Stimulated activated naive CD8-positive, alpha-beta T cell treated with anti-CD3 and anti-CD28 coated beads, Interleukin-15, amount 100 ng/mL, for 72 hours (primary cell): ENCODE results near the gene CPT2.

Experiments
- ATAC-seq: fragments of 150-1000 bp; cut with Tn5 transposase; 2 replicates; pipeline ENCODE4 v1.10.0; 2021; ENCODE audit warnings: mild to moderate bottlenecking, moderate library complexity
- DNase-seq, 2 donors: peaks; one replicate each; pipeline ENCODE4 v3.0.0; 2021 to 2022
- H3K27ac Mint-ChIP-seq, 2 donors: one replicate each; pipeline ENCODE4 v1.8.0; 2022; ENCODE audit warnings: mild to moderate bottlenecking in 2 of 2, mixed read lengths in 2 of 2, moderate library complexity in 2 of 2
- H3K27me3 Mint-ChIP-seq: one replicate; pipeline ENCODE4 v1.8.0; 2022; ENCODE audit warnings: mixed read lengths
- H3K4me1 Mint-ChIP-seq: one replicate; pipeline ENCODE4 v1.8.0; 2022; ENCODE audit warnings: mild to moderate bottlenecking, mixed read lengths
- H3K4me3 Mint-ChIP-seq, 2 donors: one replicate each; pipeline ENCODE4 v1.8.0; 2022; ENCODE audit warnings: mild to moderate bottlenecking in 2 of 2, mixed read lengths in 2 of 2, moderate library complexity in 1 of 2
- H3K9me3 Mint-ChIP-seq, 2 donors: one replicate each; pipeline ENCODE4 v1.8.0; 2022; ENCODE audit warnings: mixed read lengths in 2 of 2

Gene CPT2

GRCh38 chr1:53238197-53239155 is 41.9 kb downstream of the CPT2 start, which contains the start of gene MAGOH:
Gene MAGOH (minus strand): TSS chr1:53238518. CDS start chr1:53238448, 70 bp downstream.
- Mint-ChIP-seq H3K4me3 (peak within 1 kb of the TSS; percentile 96 to 99), H3K27ac (peak within 1 kb of the TSS; percentile 99)
- ATAC-seq: peak; percentile 100

GRCh38 chr1:53241828-53242227 is 45.2 kb downstream of the CPT2 start:
- H3K27ac Mint-ChIP-seq: no peak overlapping the region
- no peak for ATAC-seq
- H3K4me3 Mint-ChIP-seq: no peak overlapping the region

More at GRCh38 chr1:53238197-53239155, 41.9 kb downstream of the CPT2 start, which contains the start of gene MAGOH:
- Mint-ChIP-seq H3K9me3 (no peaks in the 10 kb centered on the region), H3K27me3 (no peaks in the 10 kb centered on the region), H3K4me1 (peaks cover 35% of the 10 kb centered on the region)
- peak; percentile 94 to 95 for DNase-seq

GRCh38 chr1:53242381-53242780 is 45.8 kb downstream of the CPT2 start:
- H3K4me3 Mint-ChIP-seq: no peak overlapping the region

More at GRCh38 chr1:53241828-53242227, 45.2 kb downstream of the CPT2 start:
- no peak for DNase-seq
- H3K27me3 Mint-ChIP-seq: no peaks in the 10 kb centered on the region
- H3K4me1 Mint-ChIP-seq: peaks cover 23% of the 10 kb centered on the region
- no peaks in the 10 kb centered on the region for H3K9me3 Mint-ChIP-seq

GRCh38 chr1:53244141-53244540 is 47.5 kb downstream of the CPT2 start:
- DNase-seq (no peak), ATAC-seq (no peak)
- Mint-ChIP-seq H3K9me3 (no peaks in the 10 kb centered on the region), H3K27me3 (no peaks in the 10 kb centered on the region), H3K27ac (no peak overlapping the region), H3K4me1 (peaks cover 1% of the 10 kb centered on the region), H3K4me3 (no peak overlapping the region)

More at GRCh38 chr1:53242381-53242780, 45.8 kb downstream of the CPT2 start:
- no peak for ATAC-seq
- no peak overlapping the region for H3K27ac Mint-ChIP-seq
- peaks cover 17% of the 10 kb centered on the region for H3K4me1 Mint-ChIP-seq
- DNase-seq: no peak
- H3K27me3 Mint-ChIP-seq: no peaks in the 10 kb centered on the region
- H3K9me3 Mint-ChIP-seq: no peaks in the 10 kb centered on the region

- no peaks in the 10 kb centered on the region for H3K4me1 Mint-ChIP-seq
- ATAC-seq: no peak
Measured at GRCh38 chr1:53246261-53247134, 49.9 kb downstream of the CPT2 start.

GRCh38 chr1:53249706-53250105 is 53.1 kb downstream of the CPT2 start:
- H3K4me3 Mint-ChIP-seq: no peak overlapping the region
- no peaks in the 10 kb centered on the region for H3K4me1 Mint-ChIP-seq
- H3K9me3 Mint-ChIP-seq: no peaks in the 10 kb centered on the region
- no peaks in the 10 kb centered on the region for H3K27me3 Mint-ChIP-seq
- no peak overlapping the region for H3K27ac Mint-ChIP-seq
- ATAC-seq (no peak), DNase-seq (no peak)

More at GRCh38 chr1:53246261-53247134, 49.9 kb downstream of the CPT2 start:
- Mint-ChIP-seq H3K9me3 (no peaks in the 10 kb centered on the region), H3K4me3 (no peak overlapping the region), H3K27me3 (no peaks in the 10 kb centered on the region), H3K27ac (no peak overlapping the region)
- no peak for DNase-seq

- ATAC-seq (no peak), DNase-seq (no peak)
- Mint-ChIP-seq H3K4me1 (no peaks in the 10 kb centered on the region), H3K27ac (no peak overlapping the region), H3K27me3 (no peaks in the 10 kb centered on the region), H3K9me3 (no peaks in the 10 kb centered on the region), H3K4me3 (no peak overlapping the region)
Measured at GRCh38 chr1:53250325-53250724, 53.7 kb downstream of the CPT2 start.

- no peak for DNase-seq
- Mint-ChIP-seq H3K27me3 (no peaks in the 10 kb centered on the region), H3K4me1 (no peaks in the 10 kb centered on the region), H3K9me3 (no peaks in the 10 kb centered on the region), H3K27ac (peak overlapping the region in 1 of 2 donors; percentile 62), H3K4me3 (no peak overlapping the region)
- ATAC-seq: no peak
Measured at GRCh38 chr1:53254011-53254640, 57.5 kb downstream of the CPT2 start.

- Mint-ChIP-seq H3K9me3 (no peaks in the 10 kb centered on the region), H3K27ac (no peak overlapping the region), H3K4me1 (no peaks in the 10 kb centered on the region), H3K27me3 (no peaks in the 10 kb centered on the region), H3K4me3 (no peak overlapping the region)
- DNase-seq: no peak
- no peak for ATAC-seq
Measured at GRCh38 chr1:53255031-53255430, 58.4 kb downstream of the CPT2 start.

- no peak for DNase-seq
- no peak overlapping the region for H3K4me3 Mint-ChIP-seq
- H3K27ac Mint-ChIP-seq: peak overlapping the region in 1 of 2 donors; percentile 9
- H3K9me3 Mint-ChIP-seq: no peaks in the 10 kb centered on the region
- H3K4me1 Mint-ChIP-seq: no peaks in the 10 kb centered on the region
- no peak for ATAC-seq
- no peaks in the 10 kb centered on the region for H3K27me3 Mint-ChIP-seq
Measured at GRCh38 chr1:53256511-53257453, 60.2 kb downstream of the CPT2 start.

- no peak for DNase-seq
- no peaks in the 10 kb centered on the region for H3K4me1 Mint-ChIP-seq
- H3K9me3 Mint-ChIP-seq: no peaks in the 10 kb centered on the region
- no peaks in the 10 kb centered on the region for H3K27me3 Mint-ChIP-seq
- H3K4me3 Mint-ChIP-seq: no peak overlapping the region
- no peak for ATAC-seq
- no peak overlapping the region for H3K27ac Mint-ChIP-seq
Measured at GRCh38 chr1:53257454-53258081, 60.9 kb downstream of the CPT2 start.

- no peaks in the 10 kb centered on the region for H3K9me3 Mint-ChIP-seq
- H3K4me1 Mint-ChIP-seq: no peaks in the 10 kb centered on the region
- H3K27ac Mint-ChIP-seq: no peak overlapping the region
- no peaks in the 10 kb centered on the region for H3K27me3 Mint-ChIP-seq
- ATAC-seq (no peak), DNase-seq (no peak)
- no peak overlapping the region for H3K4me3 Mint-ChIP-seq
Measured at GRCh38 chr1:53258216-53258615, 61.6 kb downstream of the CPT2 start.

GRCh38 chr1:53259932-53260331 is 63.3 kb downstream of the CPT2 start:
- H3K9me3 Mint-ChIP-seq: no peaks in the 10 kb centered on the region
- no peak overlapping the region for H3K4me3 Mint-ChIP-seq
- no peaks in the 10 kb centered on the region for H3K27me3 Mint-ChIP-seq
- no peak overlapping the region for H3K27ac Mint-ChIP-seq
- ATAC-seq (no peak), DNase-seq (no peak)
- no peaks in the 10 kb centered on the region for H3K4me1 Mint-ChIP-seq

GRCh38 chr1:53260631-53261247 is 64.1 kb downstream of the CPT2 start:
- no peak overlapping the region for H3K4me3 Mint-ChIP-seq
- DNase-seq (no peak), ATAC-seq (no peak)
- H3K4me1 Mint-ChIP-seq: no peaks in the 10 kb centered on the region
- H3K9me3 Mint-ChIP-seq: no peaks in the 10 kb centered on the region
- peak overlapping the region; percentile 6 to 19 for H3K27ac Mint-ChIP-seq
- H3K27me3 Mint-ChIP-seq: no peaks in the 10 kb centered on the region
